ENCODE results near the gene CYP27A1. TPM values are rescaled to one million over a fixed set of nuclear protein-coding genes. Genes with fewer than 3 reads are reported as not detected.

The CYP27A1 gene
- total and polyA plus RNA-seq, 11 donors = 3.3 to 43.8 (median 7.4) TPM

DNA sequence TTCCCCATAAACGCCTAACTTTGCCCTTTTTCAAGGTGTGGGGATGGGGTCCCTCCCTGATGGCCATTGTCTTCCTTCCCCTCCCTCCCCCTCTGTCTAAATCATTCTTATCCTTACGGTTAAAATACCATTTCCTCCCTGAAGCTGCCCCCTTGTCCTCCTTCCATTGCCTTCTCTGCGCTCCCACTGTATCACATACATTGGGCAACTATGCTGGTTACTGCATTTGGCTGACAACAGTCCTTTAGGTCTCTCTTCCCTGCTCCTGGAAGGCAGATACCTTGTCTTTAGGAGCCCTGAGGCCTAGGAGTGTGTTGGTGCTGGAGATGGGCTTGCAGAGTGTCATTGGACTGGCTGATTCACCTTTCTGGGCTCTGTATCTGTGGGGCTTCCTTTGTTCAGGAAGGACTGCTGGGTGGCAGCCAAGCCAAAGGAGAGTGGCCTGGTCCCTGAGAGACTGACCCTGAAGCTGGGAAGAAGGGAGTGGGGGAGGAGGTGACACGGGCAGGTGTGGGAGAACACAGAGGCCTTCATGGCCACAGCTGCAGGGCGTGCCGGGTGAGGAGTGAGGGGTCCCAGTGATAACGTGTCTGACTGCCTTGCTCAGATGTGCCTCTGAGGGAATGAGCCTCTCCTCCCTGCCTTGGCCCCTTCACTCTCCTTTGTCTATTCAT lies 79.8 kb downstream of the CYP27A1 start:
- peak in 1 of 5 donors; percentile 18 for DNase-seq
- Histone ChIP-seq H3K4me1 (peaks cover 0 to 38% (median 11%) of the 10 kb centered on the region in 12 donors), H3K9me3 (no peaks in the 10 kb centered on the region), H3K36me3 (no peaks in the 10 kb centered on the region), H3K27ac (no peak overlapping the region), H3K4me3 (peak overlapping the region in 1 of 12 donors; percentile 48), H3K27me3 (peaks cover 21 to 82% (median 67%) of the 10 kb centered on the region in 9 donors)
- TF ChIP-seq POLR2A (IDR thresholded peaks at IDR 0.05) = no peak
- TF ChIP-seq, protein P1, sequence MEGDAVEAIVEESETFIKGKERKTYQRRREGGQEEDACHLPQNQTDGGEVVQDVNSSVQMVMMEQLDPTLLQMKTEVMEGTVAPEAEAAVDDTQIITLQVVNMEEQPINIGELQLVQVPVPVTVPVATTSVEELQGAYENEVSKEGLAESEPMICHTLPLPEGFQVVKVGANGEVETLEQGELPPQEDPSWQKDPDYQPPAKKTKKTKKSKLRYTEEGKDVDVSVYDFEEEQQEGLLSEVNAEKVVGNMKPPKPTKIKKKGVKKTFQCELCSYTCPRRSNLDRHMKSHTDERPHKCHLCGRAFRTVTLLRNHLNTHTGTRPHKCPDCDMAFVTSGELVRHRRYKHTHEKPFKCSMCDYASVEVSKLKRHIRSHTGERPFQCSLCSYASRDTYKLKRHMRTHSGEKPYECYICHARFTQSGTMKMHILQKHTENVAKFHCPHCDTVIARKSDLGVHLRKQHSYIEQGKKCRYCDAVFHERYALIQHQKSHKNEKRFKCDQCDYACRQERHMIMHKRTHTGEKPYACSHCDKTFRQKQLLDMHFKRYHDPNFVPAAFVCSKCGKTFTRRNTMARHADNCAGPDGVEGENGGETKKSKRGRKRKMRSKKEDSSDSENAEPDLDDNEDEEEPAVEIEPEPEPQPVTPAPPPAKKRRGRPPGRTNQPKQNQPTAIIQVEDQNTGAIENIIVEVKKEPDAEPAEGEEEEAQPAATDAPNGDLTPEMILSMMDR (IDR thresholded peaks at IDR 0.05) = no peak
- 52 to 71% (median 60%) methylated on average over 7 of the region's 7 CpGs for WGBS, 4 donors
- intact Hi-C loops (cut with DNase I) = no loop called here
- no peak for ATAC-seq

- intact Hi-C loops (cut with DNase I) = no loop called here
- Histone ChIP-seq H3K36me3 (no peaks in the 10 kb centered on the region), H3K9me3 (no peaks in the 10 kb centered on the region), H3K27ac (no peak overlapping the region), H3K4me3 (no peak overlapping the region), H3K27me3 (peaks cover 21 to 84% (median 73%) of the 10 kb centered on the region in 9 donors), H3K4me1 (peaks cover 0 to 27% (median 11%) of the 10 kb centered on the region in 12 donors)
- 60 to 74% (median 69%) methylated on average over 3 of the region's 3 CpGs for whole genome bisulfite sequencing, 4 donors
- TF ChIP-seq, protein P1 (IDR thresholded peaks at IDR 0.05) = no peak
- no peak for TF ChIP-seq POLR2A (IDR thresholded peaks at IDR 0.05)
- DNase-seq = no peak
- no peak for ATAC-seq
Measured at GRCh38 chr2:218863021-218863520, 81.1 kb downstream of the CYP27A1 start.

Small RNA genes within 50 kb of the gene (microRNA-seq; reads per million reads assigned to microRNA genes)
- gene MIR9500 = 0 reads per million in 4 donors

Other genes starting within 250 kb of the CYP27A1 start
- gene USP37, start 213.8 kb upstream of the CYP27A1 start, total RNA-seq = 10 to 100 TPM in 1 of 9 donors, 1 to 10 TPM in 8; 5.2 to 10.3 (median 7.8) TPM
- 1 to 10 TPM; 1.8 to 4.1 TPM for gene USP37, start 213.8 kb upstream of the CYP27A1 start, polyA plus RNA-seq
- gene CNOT9, start 213.3 kb upstream of the CYP27A1 start, total RNA-seq = 10 to 100 TPM; 19.4 to 34.8 (median 23.1) TPM
- 10 to 100 TPM; 12.2 to 23.3 TPM for gene CNOT9, start 213.3 kb upstream of the CYP27A1 start, polyA plus RNA-seq
- 1 to 10 TPM in 4 of 9 donors, under 1 TPM in 5; 0.14 to 1.9 (median 0.67) TPM for gene PLCD4, start 174.2 kb upstream of the CYP27A1 start, total RNA-seq
- gene PLCD4, start 174.2 kb upstream of the CYP27A1 start, polyA plus RNA-seq = under 1 TPM; 0.11 to 0.34 TPM
- gene ZNF142, start 122.5 kb upstream of the CYP27A1 start, total RNA-seq = 10 to 100 TPM; 18.1 to 46.0 (median 21.8) TPM
- gene ZNF142, start 122.5 kb upstream of the CYP27A1 start, polyA plus RNA-seq = 10 to 100 TPM; 10.4 to 12.6 TPM
- gene BCS1L, start 122.5 kb upstream of the CYP27A1 start, total RNA-seq = 10 to 100 TPM; 27.3 to 53.2 (median 43.7) TPM
- gene BCS1L, start 122.5 kb upstream of the CYP27A1 start, polyA plus RNA-seq = 10 to 100 TPM; 43.3 to 54.7 TPM
- 10 to 100 TPM in 8 of 9 donors, 1 to 10 TPM in 1; 9.7 to 23.8 (median 15.0) TPM for gene RNF25, start 110.1 kb upstream of the CYP27A1 start, total RNA-seq
- gene RNF25, start 110.1 kb upstream of the CYP27A1 start, polyA plus RNA-seq = 10 to 100 TPM; 21.0 to 24.0 TPM
- 10 to 100 TPM in 3 of 9 donors, 1 to 10 TPM in 6; 4.7 to 16.2 (median 7.9) TPM for gene STK36, start 110.1 kb upstream of the CYP27A1 start, total RNA-seq
- 1 to 10 TPM; 6.9 to 8.0 TPM for gene STK36, start 110.1 kb upstream of the CYP27A1 start, polyA plus RNA-seq
- 10 to 100 TPM in 2 of 9 donors, 1 to 10 TPM in 7; 5.3 to 14.0 (median 6.0) TPM for gene TTLL4, start 71.3 kb upstream of the CYP27A1 start, total RNA-seq
- 1 to 10 TPM; 5.4 to 6.2 TPM for gene TTLL4, start 71.3 kb upstream of the CYP27A1 start, polyA plus RNA-seq
- gene PRKAG3, start 49.7 kb downstream of the CYP27A1 start, total RNA-seq = not detected
- under 1 TPM in 1 of 2 donors, not detected in 1; 0.06 TPM for gene PRKAG3, start 49.7 kb downstream of the CYP27A1 start, polyA plus RNA-seq
- 10 to 100 TPM in 1 of 9 donors, 1 to 10 TPM in 3, under 1 TPM in 5; 0.34 to 13.1 (median 1.00) TPM for gene WNT6, start 77.7 kb downstream of the CYP27A1 start, total RNA-seq
- 1 to 10 TPM in 1 of 2 donors, under 1 TPM in 1; 0.44 to 1.4 TPM for gene WNT6, start 77.7 kb downstream of the CYP27A1 start, polyA plus RNA-seq
- 1 to 10 TPM in 1 of 9 donors, under 1 TPM in 1, not detected in 7; 0.16 to 1.3 TPM for gene WNT10A, start 98.7 kb downstream of the CYP27A1 start, total RNA-seq
- gene WNT10A, start 98.7 kb downstream of the CYP27A1 start, polyA plus RNA-seq = under 1 TPM in 1 of 2 donors, not detected in 1; 0.08 TPM
- not detected for gene CDK5R2, start 177.5 kb downstream of the CYP27A1 start, total RNA-seq
- not detected for gene CDK5R2, start 177.5 kb downstream of the CYP27A1 start, polyA plus RNA-seq
- not detected for gene FEV, start 203.0 kb downstream of the CYP27A1 start, total RNA-seq
- not detected for gene FEV, start 203.0 kb downstream of the CYP27A1 start, polyA plus RNA-seq
- gene CRYBA2, start 211.3 kb downstream of the CYP27A1 start, total RNA-seq = not detected
- not detected for gene CRYBA2, start 211.3 kb downstream of the CYP27A1 start, polyA plus RNA-seq

Data from heart left ventricle (tissue), 16 donors.